HG03097 (cell line): ENCODE data around the gene ELMO1.
"Not testable (repeated sequence)": the region's sequence is repeated elsewhere in the genome, so short reads cannot be mapped to it uniquely, and the experiment has no call there.

Experiments used
- ATAC-seq: cut with Tn5 transposase; IDR thresholded peaks from one replicate; pipeline ENCODE4 v1.9.1; 2021; ENCODE audit not compliant: unreplicated experiment, low FRiP score

The ELMO1 gene

DNA sequence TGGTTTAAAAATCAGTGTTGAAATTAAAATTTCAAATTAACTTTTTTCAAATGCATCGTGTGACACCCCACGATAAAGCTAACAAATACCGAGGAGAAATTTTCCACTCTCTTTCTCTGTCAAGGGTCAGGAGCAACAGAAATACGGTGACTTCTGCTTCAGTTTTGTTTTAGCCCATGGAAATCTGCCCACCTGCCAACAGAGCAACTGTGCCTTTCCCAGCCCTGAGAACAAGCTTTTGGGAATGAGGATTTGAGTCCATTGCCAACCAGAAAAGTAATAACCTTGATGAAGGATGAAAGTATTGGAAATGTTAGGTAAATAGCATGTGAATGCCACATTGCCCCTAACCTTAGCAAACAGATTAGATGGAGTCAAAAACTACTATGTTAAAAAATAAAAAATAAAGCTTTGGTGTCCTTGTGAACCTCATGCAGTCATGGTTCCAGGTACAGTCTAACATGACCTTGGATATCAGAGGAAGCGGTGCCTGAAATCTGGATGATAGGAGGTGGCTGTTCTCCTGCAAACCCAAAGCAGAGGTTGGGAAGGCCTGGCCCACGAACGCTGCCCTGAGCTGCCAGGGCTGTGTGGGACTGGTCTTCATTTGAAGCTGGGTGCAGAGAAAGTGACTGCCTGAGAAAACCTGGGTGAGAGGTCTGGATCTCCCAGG lies 296.8 kb downstream of the ELMO1 start:
- no peak for ATAC-seq

DNA sequence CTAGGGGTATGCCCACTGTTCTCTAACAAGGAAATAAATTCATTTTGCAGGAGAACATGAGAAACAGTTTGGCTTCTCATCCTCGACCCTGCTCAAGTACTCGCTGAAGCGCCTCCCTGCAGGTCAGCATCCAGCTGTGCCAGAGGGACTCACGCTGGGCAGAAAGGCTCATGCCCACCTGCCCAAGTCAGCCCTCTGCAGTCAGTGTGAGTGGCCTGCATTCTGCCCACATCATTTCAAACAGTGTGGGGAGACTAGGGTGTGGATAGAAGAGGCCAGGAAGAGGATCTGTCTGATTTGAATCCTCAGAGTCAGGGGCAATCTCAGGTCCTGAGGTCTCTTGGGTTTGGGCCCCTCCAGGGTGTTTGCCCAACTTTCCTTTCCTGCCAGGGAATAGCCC lies 297.8 kb downstream of the ELMO1 start:
- ATAC-seq, result no peak

DNA sequence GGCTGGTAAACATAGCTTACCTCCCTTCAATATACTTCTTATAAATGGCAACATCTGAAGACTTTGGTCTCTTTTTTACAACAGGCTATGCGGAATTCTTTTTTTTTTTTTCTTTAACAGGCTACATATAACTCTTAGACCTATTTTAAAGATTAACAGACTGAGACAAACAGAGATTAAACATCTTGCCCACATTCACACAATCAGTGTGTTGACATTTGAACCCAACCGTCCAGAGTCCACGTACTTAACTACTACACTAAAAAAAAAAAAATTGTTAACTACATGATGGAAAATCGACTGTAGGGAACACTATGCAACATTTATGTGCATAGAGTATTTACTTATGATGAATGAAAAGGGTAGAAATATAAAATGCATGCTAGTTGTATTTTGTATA lies 298.5 kb downstream of the ELMO1 start:
- ATAC-seq, result no peak

DNA sequence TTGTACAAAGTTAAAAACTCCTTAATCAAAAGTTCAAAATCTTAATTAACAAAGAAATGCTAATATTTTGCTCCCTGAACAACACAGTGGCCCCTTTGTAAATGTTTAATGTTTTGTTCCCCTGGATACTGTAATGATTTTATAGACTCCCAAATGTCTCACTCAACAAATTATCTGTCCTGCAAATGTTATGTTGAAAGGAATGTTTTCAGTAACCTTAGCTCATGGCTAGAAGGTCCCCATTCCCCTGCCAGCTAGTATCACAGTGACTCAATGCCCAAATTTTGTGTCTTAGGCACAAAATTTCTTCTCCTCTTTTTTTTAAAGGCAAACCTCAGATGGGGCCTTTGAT lies 298.9 kb downstream of the ELMO1 start:
- no peak for ATAC-seq

DNA sequence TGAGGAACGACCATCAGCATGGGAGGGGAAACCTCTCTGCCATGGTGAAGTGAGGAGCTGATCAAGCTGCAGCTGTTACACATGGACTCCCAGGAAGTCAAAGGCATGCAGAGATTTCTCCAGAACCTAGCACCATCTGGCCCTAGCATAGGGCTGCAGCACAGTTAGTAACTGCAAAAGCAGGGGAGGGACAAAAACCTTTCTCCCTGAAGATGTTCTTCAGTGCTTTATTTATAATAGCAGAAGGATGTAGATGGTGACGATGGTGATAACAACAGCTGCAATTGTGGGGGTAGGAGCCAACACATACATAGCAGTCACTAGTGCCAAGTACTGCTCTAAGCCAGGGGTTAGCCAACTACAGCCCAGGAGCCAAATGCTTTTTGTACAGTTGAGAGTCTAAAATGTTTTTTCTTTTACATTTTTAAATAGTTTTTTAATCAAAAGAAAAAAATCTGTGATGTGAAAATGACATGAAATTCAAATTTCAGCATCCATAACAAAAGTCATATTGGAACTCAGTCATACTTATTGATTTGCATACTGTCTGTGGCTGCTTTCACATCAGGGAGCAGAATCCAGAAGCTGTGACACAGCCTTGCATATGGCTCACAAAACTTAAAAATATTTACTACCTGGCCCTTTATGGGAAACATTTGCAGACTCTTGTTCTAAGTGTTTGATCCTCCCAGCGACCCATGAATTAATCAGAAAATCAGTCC lies 299.5 kb downstream of the ELMO1 start:
- no peak for ATAC-seq

DNA sequence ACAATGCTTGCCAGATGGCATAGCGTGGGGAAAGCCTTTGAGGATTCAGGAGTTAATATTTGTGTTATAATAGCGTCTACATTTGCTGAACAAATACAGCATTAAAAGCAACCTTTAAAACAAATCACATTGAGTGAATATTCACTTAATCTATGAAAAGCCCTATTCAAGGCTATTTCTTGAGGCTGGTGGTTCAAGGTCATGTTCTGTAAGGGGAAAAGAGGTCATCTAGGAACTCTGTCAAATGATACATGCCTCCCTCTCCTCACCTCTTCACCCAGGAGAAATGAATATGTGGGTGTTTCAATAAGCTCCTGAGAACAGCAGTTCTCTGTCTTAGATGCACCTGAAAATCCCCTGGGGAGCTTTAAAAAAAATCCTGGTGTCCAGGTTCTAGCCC lies 303.0 kb downstream of the ELMO1 start:
- ATAC-seq, result no peak

DNA sequence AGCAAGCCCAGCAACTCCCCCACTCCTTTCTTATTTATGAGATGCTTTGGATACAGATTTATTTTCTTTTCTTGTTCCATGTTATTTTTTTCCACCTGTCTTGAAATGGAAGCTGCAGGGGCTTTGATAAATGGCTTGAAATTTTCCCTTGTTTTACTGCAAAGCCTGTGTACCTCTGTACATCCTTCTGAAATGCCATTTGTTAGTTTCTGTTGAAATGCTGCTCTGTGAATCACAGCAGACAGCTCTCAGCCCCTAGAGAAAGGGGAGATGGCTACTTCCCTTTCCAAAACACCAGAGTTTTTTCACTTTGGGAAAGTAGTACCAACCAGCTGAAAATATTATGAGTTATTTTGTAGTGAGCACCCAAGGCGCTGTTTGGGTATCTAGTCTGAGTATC lies 304.2 kb downstream of the ELMO1 start:
- ATAC-seq, result no peak

DNA sequence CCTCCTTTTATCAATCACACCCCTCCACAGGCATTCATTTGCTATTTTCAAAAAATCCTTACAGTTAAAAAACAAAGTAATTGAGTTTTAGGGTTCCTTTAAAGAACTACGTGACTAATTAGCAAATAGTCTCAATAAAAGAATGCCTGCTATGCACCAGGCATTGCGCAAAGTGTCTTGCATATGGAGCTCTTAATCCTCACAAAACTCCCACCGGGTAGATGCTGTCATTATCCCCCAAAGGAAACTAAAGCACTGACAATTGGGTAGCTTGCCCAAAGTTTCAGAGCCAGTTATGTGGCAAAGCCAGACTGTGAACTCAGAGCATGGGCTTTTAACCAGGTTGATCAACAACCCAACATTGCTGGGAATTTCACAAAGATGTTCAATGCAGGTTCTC lies 305.7 kb downstream of the ELMO1 start:
- no peak for ATAC-seq

DNA sequence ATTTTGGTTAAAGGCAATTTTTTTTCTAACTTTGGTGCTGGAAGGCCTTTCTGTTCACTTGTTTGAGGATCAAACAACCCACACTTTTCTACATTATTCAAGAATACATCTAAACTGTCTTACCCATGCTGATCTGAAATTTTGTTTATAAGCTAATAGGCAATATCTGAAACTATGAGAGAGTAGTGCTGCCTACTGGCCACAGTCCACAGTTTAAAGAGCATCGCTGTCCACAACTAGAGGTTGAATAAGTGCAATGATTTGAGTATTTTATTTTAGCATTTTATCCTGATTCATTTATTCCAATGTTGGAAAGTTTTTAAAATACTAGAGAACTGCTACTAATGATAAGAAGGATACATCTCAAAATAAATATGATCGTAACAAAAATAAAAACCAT lies 306.9 kb downstream of the ELMO1 start:
- ATAC-seq, result no peak

DNA sequence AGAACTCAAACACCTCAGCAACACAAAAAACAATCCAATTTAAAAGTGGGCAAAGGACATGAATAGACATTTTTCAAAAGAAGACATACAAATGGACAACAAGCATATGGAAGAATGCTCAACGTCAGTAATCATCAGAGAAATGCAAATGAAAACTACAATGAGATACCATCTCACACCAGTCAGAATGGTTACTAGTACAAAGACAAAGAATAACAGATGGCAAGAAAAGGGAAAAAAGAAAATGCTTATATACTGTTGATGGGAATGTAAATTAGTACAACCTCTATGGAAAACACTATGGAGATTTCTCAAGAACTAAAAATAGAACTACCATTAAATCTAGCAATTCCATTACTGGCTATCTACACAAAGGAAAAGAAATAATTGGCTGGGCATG lies 314.8 kb downstream of the ELMO1 start:
- not testable (repeated sequence) for ATAC-seq

DNA sequence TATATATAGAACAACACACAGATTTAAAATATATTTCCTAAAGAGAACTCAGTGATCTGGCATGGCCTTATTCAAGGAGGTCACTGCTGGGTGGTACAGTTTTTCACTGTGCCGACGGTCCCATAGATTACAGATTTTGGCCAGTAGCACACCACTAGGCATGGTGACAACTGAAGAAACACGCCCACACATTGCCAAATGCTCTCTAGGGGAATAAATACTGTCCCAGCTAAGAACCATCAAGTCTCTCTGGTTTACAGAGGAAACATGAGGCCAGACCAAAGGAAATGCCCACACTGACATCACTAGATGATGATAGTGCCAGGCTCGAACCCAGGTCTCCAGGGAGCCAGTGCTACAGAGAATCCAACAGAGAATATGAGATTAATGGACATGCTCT lies 316.8 kb downstream of the ELMO1 start:
- ATAC-seq, result no peak

DNA sequence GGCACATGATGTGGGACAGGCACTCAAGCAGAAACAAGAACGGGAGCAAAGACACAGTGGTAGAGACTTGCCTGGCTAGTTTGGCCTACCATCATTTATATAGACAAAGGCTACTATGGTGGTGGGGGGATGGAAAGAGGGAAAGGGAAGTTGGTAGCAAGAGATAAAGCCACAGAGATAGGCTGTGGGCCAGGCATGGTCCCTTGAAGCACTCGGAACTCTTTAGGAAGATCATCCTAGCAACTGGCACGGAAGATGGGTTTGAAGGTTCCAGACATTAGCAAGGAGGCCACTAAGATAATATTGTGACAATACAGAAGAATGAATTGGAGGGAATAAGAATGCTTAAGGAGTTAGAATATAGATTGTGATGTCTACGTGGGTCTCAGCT lies 319.6 kb downstream of the ELMO1 start:
- ATAC-seq, result no peak

DNA sequence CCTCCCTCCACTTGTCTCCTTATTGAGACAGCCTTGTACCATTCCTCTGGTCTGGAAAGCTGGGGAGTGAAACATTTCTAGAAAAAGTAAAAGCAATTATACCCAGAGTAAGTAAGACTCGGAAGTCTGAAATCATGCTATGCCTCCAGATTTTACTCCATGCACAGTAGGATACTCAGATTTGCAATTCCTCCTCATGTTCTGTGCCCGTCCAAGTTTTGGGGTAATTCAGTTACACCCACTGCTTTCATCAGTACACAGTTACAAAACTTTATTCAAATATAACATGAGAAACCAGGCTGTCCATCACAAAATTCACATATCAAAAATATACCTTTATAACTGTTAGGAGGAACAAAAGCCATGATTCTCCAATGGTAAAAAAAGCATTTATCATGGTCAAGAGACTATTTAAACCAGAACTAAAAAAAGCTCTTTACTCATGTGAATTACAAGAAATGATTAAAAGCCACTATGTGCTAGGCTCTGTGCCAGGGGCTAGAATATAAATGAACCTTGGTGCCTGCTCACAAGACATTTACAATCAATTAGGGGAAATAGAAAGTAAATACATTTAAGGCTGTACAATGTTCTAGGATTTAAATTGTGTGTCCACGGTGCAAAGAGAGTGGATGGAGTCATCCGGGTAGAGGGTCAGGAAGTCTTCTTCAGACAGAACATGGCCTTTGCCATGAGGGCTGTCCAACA lies 320.2 kb downstream of the ELMO1 start:
- ATAC-seq, result no peak

DNA sequence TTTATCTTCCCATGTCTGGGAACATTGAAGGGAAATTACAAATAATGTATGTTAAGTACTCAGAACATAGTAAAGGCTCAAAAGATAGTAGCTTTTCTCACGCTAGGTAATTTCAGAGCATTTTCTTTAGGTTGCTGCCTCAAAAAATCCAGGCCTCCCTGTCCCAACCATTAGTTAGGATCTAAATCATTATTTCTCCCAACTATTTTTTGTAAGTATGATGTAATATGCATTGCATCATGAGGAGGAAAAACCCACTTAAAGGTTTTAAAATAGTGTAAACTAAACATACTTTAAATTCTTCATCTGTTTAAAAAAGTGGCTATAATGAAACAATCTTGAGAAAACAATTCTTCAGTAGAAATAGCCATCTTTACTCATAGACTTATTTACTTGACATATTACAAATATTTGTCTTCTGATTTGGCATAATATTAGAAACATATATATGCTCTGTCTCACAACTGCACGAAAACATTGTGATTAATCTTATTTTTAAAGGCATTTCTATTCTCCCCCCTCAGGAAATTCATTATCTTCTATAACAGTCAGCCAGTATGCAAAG lies 329.3 kb downstream of the ELMO1 start:
- no peak for ATAC-seq

DNA sequence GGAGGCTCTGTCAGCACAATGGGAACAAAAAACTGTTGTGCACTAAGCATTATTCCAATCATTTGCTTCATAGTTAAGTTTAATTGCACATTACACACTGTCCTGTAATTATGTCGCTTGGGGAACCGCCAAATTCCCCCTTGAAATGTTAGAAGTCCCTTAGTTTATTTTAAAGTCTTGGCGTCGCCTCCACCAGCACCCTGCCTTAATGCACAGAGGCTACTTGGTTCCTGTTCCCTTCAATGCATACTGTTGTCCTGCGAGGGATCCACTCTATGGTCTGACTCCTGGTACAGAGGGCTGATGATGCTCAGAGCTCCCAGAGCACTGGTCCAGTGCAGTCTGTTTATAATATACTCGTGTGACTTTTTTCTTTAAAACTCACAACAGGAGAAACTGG lies 330.7 kb downstream of the ELMO1 start:
- ATAC-seq, result no peak

DNA sequence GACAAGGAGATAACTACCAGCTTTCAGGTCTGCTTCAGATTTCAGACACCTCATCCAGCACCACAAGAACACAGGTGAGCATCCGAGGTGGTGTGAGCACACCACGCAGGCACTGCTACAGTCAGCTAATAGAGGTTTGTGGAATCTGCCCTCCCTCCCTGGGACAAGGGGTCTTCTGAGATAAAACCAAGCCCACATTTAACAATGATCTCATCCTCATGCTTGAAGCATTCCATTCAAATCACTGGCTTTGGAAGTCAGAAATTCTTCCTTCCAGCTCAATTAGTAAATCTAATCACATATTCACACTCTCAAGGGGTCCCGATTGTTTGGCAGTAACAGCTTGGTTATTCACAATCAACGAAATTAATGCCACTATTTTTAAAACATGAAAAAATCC lies 331.4 kb downstream of the ELMO1 start:
- ATAC-seq, result no peak

DNA sequence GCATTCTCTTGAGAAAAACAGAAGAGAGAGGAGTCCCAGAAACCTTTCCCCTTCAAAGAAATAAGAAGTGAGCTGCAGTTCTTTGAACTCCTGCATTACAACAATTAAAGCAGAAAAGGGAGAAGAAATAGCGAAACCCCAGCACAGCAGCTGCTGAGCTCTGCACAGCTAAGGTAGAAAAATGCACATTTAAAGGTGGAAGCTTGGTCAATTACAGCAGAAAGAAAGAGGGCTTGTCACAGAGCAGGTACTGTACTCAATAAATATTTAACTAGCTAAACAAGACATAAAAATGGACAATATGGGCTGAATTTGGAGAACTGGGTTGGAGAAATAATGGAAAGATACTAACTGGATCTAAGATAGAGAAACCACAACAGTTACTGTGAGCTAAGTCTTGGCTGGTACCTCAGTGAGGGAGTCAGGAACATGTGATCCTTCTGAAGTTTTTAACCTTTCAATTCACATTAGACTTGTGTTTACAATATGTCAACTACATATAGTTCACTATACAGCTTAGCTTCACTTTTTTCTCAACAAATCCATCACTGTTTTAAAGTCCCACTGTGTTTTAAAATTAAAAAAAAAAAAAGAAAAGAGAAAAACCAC lies 332.5 kb downstream of the ELMO1 start:
- no peak for ATAC-seq

DNA sequence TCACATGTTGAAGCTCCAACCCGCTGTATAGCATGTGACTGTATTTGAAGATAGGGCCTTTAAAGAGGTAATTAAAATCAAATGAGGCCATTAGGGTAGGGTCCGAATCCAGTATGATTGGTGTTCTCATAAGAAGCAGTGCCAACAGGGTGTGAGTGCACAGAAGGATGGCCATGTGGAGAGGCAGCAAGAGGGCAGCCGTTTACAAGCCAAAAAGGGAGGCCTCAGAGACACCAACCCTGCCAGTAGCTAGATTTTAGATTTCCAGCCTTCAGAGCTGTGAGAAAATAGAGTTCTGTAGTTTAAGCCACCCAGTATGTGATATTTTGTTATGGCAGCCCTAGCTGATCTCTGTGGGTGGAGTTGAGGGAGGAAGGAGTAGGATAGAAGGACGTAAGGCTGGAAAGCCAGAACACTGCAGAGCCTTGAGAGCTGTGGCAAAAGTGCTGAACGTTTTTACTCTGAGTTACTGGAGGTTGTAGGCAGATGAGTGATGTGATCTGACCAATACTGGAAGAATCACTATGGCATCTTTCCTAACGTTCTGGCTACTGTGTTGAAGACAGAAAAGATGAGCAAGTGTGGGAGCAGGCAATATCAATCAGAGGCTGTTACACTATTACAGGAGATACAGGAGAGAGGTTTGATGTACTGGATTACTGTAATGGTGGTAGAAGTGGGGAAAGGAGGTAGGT lies 334.9 kb downstream of the ELMO1 start:
- no peak for ATAC-seq

DNA sequence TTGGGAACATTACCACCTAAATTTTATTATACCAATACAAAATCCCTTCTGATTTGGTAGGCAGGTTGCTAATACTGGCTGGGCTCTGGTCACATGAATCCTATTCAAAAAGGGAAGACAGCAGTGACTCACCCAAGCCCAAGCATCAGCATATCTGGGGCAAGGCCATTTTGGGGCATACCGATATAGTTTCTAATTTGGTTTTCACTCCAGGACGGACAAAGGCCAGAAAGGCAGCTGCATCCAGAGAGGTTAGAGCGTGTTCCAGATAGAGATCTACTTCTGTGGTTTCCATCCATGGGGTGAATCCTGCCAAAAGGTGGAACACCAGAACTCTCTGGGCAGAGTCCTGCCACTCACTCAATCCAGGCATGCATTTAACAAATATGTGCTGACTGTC lies 335.8 kb downstream of the ELMO1 start:
- no peak for ATAC-seq

DNA sequence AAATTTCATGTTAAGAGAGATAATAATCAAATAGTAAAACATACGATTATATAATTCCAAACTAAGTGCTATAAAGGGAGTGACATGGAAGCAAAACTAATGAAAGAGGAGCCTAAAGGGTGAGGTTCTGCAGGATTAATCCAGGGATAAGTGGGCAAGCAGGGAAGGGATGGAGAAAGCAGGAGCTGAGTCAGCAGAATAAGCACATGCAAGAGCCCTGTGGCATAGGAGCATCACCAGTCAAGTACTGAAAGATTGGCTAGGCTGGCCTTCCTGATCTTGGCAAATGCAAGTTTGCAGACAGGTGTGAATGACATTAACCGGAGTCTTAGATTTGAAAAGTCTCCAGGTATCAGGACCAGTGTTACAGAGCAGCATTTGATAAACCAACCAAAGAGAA lies 336.4 kb downstream of the ELMO1 start:
- no peak for ATAC-seq

DNA sequence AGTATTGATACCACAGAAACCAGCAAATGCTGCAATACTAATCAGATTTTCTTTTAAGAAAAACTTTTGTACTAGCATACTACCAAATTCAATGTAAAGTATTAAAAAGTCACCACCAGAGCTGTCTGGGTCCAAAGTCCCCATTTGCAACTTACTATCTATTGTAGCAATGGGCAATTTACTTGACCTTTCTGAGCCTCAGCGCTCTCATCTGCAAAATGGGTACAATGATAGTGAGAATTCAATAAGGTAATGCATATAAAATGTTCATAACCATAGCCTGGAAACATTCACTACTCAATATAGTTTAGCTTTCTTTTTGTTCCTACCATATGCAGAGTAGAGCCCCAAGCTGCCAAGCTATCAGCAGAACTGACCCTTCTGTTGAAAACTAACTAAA lies 337.2 kb downstream of the ELMO1 start:
- no peak for ATAC-seq
